HG03571 (cell line): ENCODE data around the gene PITX2.
"Not testable (repeated sequence)": the region's sequence is repeated elsewhere in the genome, so short reads cannot be mapped to it uniquely, and the experiment has no call there.

Experiments used
- ATAC-seq: cut with Tn5 transposase; IDR thresholded peaks from one replicate; pipeline ENCODE4 v1.9.1; 2021; ENCODE audit not compliant: unreplicated experiment

The PITX2 gene

DNA sequence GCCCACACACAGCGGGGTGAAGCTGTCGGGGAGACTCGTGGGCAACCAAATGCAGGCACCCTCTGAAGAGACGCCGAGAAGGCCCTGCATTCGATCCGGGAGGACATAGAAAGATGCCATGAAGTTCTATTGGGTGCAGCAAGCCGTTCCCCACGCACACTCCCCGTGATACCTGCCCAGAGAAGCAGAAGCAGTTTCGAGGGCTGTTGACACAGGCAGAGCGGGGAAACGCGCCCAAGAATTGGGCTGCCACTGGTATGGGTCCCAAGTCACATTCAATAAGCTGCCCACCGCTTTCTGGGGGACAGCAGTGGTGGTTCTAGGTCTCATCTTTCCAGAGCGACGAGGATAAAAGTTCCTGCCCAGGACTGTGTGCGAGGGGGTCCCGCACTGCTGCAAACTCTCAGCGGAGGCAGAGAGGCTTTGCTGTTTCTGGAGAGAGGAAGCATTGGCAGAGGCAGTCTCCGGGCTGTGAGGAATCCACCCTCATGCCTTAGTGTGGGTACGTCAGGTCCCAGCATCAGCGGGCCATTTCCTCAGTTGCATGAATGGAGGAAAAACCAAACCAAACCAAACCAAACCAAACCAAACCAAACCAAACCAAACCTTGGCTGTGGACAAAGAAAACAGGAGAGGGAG, 10.1 kb downstream of the PITX2 start:
- ATAC-seq, result no peak

DNA sequence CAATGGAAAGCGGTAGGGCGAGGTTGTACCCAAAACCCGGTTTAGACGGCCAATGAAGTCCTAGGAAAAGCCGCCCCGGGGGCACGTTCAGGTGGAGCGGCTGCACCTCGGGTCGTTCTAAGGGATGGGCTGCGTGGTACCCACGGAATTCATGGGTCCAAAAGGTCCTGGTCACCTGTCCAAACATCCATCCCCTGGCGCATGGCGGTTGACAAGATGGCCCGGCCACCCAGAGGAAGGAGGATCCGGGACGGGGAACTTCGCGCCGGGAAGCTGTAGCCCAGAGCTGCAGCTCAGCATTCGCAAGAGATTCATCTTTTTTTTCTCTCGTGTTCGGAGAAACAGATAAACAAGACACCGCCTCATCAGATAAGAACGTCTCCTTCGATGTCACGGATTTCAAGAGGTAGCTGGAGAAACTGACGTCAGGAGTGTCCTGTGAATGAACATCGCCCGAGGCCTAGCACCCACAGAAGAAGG, 10.9 kb downstream of the PITX2 start:
- ATAC-seq, result no peak

DNA sequence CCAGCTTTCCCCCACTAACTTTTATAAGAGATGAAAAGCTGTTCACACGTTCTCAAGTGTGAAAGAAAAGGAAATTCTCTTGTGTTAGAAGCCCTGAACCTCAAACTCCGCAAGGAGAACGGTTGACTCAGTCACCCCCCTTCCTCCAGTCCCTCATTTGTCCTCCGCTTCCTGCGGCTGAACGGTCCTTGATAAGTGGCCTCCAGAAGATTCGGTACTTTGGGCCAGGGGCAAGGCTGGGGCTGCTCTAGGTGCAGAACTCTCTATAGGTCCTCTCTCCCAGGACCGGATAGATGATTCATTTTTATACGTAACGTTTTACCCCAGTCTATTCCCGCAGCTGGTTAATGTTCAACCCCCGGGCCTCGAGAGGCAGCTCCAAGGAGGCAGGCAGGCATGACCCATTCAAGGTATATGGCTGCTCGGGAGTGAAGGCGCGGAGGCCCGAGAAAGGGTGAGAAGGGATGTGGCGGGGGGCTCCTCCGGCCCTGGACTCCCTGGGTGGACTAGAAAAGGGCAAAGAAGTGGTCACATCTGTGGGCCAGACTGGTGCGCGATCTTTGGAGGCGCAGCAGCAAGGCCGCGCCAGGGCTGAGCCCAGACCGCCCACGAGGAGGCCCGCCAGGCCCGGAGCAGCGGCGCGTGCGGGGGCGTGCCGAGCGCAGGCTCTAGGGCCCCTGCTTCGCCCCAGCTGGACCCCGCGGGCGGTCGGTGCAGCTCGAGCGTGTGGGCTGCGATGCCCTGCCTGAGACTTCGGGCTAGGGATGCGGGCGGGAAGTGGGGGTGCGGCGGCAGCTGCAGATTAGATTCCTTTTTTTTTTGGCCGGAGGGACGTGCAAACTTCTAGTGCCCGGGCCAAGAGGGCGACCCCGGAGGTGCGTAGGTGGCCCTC, 11.7 kb downstream of the PITX2 start:
- peak; percentile 92 for ATAC-seq

DNA sequence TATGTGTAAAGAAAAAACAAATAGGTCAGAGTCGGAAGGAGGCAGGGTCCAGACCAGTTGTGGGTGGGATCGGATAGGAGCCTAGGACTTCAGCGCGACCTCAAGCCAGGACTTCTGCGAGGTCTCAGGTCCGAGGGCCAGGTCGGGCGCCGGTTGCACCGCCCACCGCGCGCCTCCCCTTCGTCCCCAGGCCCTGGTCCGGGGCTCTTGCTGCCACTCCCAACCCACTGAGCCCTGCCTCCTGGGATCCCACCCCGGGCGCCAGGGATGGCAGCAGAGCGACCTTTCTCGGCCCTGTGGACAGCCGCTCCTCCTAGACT, 12.3 kb downstream of the PITX2 start:
- peak; percentile 1 for ATAC-seq

DNA sequence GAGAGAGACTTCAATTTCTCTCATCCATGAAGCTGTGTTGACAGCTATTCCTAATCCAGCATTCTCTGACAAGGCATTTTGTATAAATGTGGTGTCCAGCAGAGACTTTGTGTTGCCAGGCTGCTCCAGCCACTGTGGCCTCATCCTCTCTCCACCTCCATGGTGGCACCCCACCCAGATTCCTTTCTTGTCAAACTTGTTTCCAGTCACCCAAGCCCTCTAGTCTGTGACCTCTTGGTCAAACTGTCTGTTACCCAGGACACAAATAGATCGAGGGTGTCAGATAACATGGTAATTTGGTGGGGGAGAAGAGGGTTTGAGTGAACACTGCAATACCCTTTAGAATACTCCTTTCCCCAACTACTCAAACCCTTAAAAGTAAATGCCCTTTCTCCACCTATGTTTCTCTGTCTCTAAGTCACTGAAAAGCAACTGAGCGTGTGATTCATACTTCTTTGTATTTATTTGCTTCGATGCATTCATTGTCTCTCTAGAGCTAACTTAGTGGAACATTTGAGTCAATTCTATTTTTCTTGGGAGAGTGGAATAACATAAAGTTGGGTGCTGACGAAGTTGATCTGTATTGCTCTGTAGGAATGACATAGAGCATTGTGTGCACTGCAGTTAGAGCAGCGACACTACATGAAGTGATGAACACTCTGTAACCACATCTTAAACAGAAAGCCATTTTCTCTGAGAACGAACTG, 13.7 kb downstream of the PITX2 start:
- no peak for ATAC-seq

DNA sequence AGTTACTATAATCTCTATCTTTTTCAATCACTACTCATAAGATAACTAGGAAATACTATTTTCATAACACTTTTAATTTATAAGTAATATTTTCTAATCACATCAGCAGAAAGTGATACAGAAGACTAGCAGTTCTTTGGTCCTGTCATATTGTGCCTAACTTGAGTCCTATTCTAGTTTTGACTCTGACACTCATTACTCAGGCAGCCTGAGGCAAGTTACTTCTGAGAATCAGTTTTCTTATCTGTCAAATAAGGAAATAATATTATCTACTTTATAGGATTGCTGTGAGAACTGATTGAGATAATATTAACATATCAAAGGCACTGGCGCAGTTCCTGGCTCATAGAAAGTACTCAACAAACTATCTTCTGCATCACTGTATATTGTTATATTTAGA, 17.8 kb downstream of the PITX2 start:
- ATAC-seq, result no peak

DNA sequence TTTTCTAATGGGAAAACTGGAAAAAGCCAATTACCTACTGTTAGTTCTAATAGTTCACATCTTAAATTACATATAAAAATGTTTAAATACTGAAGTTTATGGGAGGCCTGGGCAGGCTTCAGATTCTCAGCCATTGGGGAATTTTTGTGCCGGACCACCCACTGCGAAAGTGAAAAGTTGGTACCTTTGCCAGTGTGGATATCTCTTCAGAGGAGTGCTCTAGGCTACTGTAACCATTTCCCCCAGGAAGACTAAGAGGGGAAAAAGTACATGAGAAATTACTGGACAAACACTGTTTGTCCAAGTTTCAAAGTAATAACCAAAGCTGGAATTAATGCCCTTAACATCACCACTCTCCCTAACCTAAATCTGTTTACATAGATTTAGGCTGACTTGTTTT, 20.8 kb downstream of the PITX2 start:
- no peak for ATAC-seq

DNA sequence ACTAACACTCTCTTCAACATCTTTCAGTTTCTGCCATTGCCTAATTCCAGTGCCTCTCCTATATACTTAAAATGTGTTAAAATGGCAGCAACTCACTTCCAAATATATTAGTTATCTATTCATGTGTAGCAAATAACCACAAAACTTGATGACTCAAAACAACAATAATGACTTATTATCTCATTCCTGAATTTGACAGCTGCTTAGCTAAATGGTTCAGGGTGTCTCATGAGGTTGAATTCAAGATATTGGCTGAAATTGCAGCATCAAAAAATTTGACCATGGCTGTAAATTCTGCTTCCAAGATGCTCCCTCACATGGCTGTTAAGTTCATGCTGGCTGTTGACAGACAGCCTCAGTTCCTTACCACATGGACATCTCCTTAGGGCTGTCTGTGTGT, 25.3 kb downstream of the PITX2 start:
- no peak for ATAC-seq

DNA sequence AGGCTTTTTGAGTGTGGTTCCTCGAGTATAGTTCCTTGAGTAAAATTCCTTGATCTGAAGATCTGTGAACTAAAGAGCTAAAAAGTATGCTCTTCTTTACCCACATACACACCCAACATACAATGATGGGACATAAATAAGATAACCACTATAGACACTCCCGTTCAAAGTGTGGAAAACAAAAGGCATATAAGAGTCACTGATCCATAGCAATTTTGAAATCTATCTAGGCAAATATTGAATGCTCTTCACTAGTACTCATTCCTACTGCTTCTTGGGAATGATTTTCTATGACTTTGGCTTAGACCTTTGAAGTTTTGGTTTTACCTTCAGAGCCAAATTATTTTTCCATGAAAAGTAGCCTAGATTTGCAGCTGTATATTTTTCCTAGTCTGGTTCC, 26.4 kb downstream of the PITX2 start:
- no peak for ATAC-seq

DNA sequence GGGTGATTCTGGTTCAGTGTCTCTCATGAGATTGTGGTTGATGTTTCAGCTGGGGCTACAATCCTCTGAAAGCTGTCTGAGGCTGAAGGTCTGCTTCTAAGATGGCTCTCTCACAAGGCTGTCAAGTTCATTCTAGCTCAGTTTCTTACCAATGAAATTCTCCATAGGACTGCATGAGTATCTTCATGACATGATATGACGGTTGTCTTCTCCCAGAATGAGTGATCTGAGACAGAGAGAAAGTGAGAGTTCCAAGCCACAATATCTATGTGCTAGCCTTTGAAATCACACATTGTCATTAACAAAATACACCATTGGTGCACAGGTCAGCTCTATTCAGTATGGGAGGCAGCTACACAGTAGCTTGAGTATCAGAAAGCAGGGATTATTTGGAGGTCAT, 27.3 kb downstream of the PITX2 start:
- no peak for ATAC-seq

DNA sequence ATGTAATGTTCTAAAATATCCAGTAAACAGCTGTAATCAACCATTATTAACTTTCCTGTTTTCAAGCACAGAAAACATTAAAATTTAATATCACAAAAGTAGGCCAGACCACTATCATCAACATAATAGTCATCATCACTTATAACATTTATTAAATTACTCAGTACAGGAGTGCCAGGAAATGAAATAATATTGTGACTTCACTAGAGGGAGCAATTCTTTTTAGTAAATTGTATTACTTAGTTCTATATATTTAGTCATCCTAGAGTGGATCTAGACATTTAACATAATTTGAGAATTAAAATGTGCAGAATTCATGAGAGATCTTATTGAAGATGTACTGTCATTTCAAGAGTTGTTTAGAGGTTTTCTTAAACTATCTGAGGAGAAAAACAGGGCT, 33.6 kb downstream of the PITX2 start:
- ATAC-seq, result no peak

DNA sequence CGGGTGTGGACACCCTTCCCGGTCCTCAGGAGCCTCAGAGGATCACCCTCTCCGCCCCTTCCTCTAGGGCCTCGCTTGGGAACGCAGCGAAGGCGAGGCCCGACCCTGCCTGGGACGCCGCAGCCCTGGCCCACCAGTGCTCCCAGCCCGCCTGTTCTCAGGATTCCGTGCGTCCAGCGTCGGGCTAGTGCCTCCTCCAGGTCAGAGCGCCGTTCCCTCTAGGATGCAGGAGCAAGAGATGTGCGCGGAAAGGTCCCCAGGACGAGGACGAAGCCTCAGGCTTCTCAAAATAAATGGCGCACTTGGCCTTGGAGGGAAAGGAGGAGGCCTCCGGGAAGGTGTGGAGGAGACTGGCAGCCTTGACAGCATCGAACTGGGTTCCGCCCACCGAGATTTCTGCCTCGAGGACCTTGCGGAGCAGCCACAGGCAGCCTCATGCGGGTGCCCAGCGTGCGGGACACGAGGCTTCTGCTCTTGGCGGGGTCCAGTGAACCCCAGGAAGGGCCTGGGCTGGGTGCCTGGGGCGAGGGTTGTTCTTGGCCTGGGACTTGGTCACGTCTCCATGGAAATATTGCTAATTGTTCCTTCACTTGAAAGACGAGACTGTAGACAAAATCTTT, 35.1 kb downstream of the PITX2 start:
- no peak for ATAC-seq

DNA sequence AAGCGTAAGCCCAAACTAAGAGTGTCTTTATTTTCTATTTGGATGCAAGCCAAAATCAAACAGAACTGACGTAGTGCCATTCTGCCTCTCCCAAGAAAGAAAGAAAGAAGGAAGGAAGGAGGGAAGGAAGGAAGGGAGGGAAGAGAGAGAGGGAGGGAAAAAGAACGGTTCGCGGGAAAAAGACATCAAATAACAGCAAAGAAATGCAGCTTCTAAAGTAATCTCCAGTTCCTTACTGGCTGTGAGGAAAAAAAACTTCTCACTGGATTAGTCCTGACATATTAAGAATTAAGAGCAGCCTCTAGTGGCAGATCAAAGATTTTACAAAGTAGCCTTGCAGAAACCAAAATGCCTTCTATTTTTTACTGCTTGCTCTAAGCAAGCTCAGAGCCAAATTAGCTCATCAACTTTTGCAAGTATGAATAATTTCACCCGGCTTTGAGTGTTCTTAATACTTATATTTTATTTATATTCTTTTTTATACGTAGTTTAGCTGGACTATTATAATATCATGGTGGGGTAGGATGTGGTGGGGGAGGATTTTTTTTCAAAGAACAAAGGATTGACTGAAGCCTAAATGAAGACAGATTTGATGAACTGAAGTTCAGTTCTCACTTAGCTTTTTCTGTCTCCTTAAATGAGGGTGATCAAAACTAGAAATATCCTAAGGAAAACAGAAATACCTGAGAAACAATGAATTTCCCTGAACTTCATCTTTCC, 36.6 kb downstream of the PITX2 start:
- no peak for ATAC-seq

DNA sequence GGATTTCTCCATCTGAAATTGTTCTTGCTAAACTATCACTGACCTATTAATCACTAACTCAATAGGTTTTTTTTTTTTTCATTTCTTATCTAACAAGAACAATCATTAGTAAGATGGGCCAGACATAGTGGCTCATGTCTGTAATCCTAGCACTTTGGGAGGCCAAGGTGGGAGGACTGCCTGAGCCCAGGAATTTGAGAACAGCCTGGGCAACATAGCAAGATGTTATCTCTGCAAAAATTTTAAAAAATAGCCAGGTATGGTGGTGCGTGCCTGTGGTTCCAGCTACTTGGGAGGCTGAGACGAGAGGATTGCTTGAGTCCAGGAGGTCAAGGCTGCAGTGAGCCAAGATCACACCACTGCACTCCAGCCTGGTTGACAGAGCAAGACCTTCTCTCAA, 46.2 kb downstream of the PITX2 start:
- not testable (repeated sequence) for ATAC-seq
